GM12891 (cell line): ENCODE results near the gene GMEB2.

ENCODE experiments used
- POLR2A ChIP-seq: IDR thresholded peaks from 2 replicates; pipeline ENCODE4 v1.6.1; 2011; ENCODE audit warnings: low read depth, low read length, control low read depth
- POLR2AphosphoS5 ChIP-seq: IDR thresholded peaks from 2 replicates; pipeline ENCODE4 v1.6.1; 2011; ENCODE audit warnings: low read depth, low read length, control low read depth
- SPI1 ChIP-seq: IDR thresholded peaks from 2 replicates; pipeline ENCODE4 v1.6.1; 2011; ENCODE audit warnings: low read depth, low read length, control low read depth
- TAF1 ChIP-seq: IDR thresholded peaks from 2 replicates; pipeline ENCODE4 v1.6.1; 2011; ENCODE audit warnings: low read depth, low read length, control low read depth

DNA sequence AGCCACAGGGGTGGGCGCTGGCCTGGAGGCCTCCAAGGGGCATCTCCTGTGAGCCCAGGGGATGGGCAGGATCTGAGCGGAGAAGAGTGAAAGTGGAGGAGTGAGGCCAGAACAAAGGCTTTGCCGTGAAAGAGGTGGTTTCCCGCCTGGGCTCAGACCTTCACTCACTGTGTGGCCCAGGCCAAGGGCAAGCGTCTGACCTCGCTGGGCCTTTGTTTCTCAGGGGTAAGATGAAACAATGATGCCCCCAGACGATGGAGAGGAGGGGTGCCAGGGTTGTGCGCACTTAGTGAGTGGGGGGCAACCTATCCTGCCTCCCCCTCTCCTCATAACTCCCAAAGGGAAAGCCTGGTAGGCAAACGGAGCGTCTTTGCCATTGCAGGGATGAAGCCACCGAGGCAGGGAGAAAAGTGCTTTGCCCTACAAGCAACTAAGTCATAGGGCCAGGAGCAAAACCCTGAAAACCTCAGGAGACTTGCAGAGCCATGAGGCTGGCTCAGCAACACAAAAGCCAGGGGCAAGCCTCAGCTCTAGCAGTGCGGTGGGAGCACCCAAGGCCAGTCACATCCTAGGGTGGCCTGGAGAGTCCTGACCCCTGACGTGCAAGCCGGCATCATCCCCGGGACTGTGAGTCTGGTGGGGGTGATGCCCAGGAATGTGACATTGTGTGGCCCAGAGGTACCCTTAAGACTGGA, 27.2 kb upstream of the GMEB2 start:
- TF ChIP-seq POLR2A (no peak), TAF1 (no peak), SPI1 (no peak), POLR2AphosphoS5 (no peak)
